ENCODE data around the gene LAMA3.

LAMA3 gene

GRCh38 chr18:23827681-23828080 lies 138.4 kb downstream of the LAMA3 start:
- DNase-seq: no peak

DNA sequence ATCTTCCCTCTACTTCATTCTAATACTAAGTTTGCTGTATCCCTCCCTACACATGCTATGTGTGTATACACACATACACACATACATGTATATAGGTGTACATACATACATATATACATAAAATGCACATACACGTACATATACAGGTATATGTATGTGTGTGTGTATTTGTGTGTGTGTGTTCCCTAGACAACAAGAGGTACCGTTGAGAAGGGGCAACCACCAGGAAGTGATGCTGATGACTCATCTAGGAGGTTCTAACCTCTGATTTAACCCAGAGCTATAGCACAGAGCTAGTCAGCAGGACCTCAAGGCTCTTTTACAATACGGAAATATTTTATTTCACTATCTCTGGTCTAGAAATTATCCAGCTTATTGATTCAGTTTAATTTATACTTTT lies 139.2 kb downstream of the LAMA3 start:
- DNase-seq: peak; percentile 57

- DNase-seq: no peak
These were observed 143.7 kb downstream of the LAMA3 start for GRCh38 chr18:23832911-23833310.

DNA sequence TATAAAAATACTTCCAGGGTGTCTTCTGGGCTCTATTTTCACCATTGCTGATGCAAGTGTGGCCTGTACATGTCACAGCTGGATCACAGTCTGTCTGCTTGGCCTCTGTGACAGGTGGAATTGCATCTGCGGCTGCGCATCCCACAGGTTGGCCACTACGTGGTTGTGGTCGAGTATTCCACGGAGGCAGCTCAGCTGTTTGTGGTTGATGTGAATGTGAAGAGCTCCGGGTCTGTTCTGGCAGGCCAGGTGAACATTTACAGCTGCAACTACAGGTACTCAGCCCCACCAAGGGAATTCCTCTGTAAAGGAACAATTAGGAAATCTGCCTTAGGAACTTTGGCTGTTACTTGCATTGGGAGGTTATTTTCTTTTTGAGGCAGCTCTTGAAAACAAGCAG lies 144.5 kb downstream of the LAMA3 start:
- DNase-seq: no peak

DNA sequence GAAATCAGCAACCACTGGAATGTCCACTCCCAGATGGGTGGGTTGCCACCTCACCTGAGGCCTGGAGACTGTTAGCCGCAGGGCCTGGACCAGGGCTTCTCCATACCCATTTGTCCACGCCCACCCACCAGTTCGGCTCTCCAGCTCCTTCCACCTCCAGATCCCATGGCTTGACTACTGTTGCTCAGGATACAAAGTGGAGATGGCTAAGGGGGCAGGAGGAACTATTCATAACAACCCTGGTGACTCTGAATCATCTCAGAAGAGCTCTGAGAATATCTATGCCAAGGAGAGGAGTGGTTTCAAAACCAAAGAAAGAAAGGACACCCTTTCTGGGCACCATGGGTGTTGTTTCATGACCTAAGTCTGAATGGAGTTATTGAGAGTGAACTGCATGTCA lies 145.8 kb downstream of the LAMA3 start:
- DNase-seq: no peak

GRCh38 chr18:23835506-23835905 lies 146.3 kb downstream of the LAMA3 start:
- no peak for DNase-seq

DNA sequence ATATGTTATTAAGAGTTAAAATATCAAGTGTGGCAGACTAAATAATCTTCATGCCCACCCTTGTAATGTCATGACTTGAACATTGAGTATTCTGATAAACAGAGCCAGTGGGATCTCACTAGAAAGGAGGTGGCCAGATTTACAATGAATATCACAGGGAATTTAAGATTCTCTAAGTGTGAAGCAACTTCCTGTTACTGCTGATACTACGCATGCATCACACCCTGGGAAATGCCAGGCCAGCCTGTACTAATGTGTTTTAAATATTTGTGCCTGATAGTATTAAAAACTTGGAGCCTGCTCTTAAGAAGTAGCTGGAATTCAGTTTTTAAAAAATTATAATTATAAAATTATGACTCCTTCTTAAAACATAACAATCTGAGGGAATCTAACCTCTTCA lies 148.3 kb downstream of the LAMA3 start:
- DNase-seq: no peak

DNA sequence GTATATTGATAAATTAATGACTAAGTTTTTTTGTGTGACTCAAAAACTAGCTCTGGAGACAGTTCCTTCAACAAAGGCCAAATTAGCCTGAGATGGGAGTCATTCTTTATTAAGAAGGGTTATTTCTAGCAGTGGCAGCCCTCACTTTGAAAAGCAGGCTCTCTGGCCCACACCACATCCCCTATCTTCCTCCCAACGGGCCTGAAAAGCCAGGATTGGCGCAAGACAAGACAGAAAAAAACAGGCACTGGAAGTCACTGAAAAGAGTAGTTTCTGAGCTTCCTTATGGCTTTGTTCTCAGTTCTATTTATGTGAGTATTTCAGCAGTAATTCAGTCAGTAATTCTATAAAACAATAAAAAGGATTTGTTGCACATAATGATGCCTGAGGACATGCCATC lies 149.0 kb downstream of the LAMA3 start:
- no peak for DNase-seq

GRCh38 chr18:23838801-23839366 lies 149.6 kb downstream of the LAMA3 start:
- DNase-seq: no peak

DNA sequence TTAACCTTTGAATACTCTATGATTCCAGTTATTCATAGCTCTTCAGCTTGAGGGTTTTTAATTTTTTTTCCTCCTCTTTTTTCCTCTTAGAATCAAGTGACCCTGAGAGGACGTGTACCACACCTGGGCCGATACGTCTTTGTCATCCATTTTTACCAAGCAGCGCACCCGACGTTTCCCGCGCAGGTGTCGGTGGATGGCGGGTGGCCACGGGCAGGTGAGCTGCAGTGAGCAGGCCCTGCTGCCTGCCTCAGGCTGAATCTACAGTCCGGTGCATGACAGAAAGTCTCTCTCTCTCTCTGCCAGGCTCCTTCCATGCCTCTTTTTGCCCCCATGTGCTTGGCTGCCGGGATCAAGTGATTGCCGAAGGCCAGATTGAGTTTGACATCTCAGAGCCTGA lies 153.1 kb downstream of the LAMA3 start:
- DNase-seq: no peak

GRCh38 chr18:23844991-23845680 lies 155.9 kb downstream of the LAMA3 start:
- no peak for DNase-seq

DNA sequence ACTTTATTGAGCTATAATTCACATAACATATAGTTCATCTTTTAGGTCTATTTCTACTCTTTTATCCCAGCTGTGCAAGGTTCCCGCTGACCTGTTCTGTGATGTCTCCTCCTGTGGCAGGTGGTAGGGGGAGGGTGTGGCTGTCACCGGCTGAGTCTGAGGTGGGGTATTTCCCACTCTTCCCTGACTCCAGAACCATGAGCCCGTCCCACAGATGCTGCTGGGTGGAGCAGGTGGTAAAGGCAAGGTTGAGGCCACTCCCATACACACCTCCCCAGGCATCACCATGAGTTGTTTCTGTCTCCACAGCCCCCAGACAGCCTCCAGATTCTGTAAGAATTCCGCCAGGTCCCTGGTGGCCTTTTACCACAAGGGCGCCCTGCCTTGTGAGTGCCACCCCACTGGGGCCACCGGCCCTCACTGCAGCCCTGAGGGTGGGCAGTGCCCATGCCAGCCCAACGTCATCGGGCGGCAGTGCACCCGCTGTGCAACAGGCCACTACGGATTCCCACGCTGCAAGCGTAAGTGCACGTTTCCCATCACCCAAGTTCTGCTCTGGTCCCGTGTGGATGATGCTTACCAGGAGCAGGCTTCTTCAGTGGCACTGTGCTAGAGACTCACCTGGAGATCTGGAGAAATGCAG lies 156.9 kb downstream of the LAMA3 start:
- no peak for DNase-seq

- no peak for DNase-seq
These were observed 158.2 kb downstream of the LAMA3 start for GRCh38 chr18:23847321-23847986.

- no peak for DNase-seq
These were observed 159.9 kb downstream of the LAMA3 start for GRCh38 chr18:23849141-23849540.

DNA sequence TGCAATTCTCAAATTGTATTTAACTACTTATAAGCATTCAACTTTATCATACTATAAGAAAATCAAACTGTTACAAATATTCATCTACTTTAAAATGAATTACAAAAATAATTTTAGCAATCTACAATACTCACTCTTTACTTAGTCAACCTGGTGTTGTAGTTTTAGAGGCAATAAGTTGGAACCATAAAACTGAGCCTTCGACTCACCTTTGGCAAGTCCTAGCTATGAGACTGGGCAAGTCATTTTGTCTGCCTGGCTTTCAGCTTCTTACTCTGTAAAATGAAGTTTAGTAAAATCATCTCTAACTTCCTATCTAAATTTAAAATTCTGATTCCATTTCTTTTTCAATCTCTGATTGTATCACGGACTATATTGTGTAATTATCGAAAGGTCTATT lies 161.0 kb downstream of the LAMA3 start:
- DNase-seq: no peak

DNA sequence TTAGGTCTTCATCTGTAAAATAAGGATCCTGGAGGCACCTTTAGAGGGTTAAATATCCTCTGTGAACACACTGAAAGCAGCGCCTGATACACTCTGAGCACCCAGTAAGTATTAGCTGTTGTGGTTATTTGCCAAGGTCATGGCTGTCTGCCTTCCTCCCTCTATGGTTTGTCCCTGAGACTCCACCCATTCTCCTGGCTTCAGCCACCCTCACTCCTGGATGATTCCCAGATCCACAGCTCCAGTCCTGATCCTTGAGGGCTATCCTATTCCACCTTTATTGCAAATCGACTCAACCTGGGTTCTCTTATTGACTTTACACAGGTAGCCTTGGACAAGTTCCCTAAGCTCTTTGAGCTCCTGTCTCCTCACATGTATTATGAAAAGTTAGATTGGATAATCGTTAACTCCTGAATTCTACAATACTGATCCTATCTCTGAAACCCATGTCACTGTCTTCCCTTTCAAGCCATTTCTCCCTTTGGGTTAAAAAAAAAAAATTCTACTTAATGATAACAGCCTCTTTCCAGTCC lies 162.3 kb downstream of the LAMA3 start:
- no peak for DNase-seq

GRCh38 chr18:23852236-23853045 lies 163.2 kb downstream of the LAMA3 start:
- no peak for DNase-seq

GRCh38 chr18:23853448-23854195 lies 164.4 kb downstream of the LAMA3 start:
- no peak for DNase-seq

GRCh38 chr18:23855721-23856120 lies 166.5 kb downstream of the LAMA3 start:
- DNase-seq: no peak

DNA sequence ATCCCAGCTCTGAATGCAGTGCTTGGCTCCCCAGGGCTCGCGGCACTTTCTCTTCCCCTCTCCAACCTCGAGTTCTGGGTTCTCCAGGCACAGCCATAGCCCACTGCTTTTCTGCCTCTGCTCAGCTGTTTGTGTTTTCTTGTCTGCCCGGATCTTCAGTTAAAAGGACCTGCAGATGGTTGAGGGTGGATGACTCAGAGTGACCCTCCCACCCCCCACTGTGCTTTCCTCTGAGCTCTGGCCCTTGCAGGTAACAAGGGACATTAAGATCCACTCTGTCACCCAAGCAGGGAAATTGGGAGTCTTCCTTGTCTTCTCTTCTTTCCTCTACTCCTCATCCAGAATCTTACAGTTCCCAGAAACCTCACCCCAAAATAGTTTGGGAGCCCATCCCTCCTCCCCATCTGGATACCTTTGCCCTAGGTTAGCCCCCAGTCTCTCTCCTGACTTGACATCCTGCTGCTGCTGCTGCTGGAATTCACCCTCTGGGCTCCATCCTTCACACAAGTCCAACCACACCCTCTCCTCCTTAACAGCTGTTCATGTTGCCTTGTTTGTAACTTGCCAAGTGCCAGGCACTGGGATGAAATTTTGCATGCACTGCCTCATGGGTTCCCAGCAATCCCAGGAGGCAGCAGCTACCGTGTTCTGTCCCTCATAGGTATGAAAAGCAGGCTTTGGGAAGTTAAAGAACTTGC lies 167.4 kb downstream of the LAMA3 start:
- no peak for DNase-seq

GRCh38 chr18:23857164-23857552 lies 167.9 kb downstream of the LAMA3 start:
- no peak for DNase-seq
